H1 (cell line): Measurements from ENCODE around the gene ANO2. TPM values are rescaled to one million over a fixed set of nuclear protein-coding genes. Genes with fewer than 3 reads are reported as not detected.

ENCODE experiments used
- CTCF ChIA-PET: fragments of 300-600 bp; sonication (Branson Sonifier 250); formaldehyde crosslinking; loops from one replicate; lab custom pipeline; 2021; ENCODE audit not compliant: partially characterized antibody; lab: Charles Lee
- POLR2A ChIA-PET: fragments of 300-600 bp; sonication (Branson Sonifier 250); formaldehyde crosslinking; loops from one replicate; lab custom pipeline; 2021; ENCODE audit warnings: inconsistent platforms; ENCODE audit not compliant: partially characterized antibody; lab: Charles Lee
- DNase-seq, 2 experiments: peaks; one replicate each; pipeline versions ENCODE4 v3.0.0 to v3.0.0-alpha.2; 2010 to 2022; ENCODE audit warnings: low spot score in 2 of 2, low read depth in 1 of 2, mixed read lengths in 1 of 2
- FAIRE-seq: peaks from 2 replicates; lab custom pipeline; 2011; peaks lifted over from hg19 to GRCh38; lab: Jason Lieb, UNC
- H2AFZ ChIP-seq: 2 replicates; pipeline ENCODE4 v1.8.1; 2012; ENCODE audit warnings: low read length, inconsistent platforms
- H2AK5ac ChIP-seq: 2 replicates; pipeline ENCODE4 v1.6.1; 2013; ENCODE audit warnings: low read depth, low read length
- H2BK120ac ChIP-seq: replicated peaks from 2 replicates; pipeline ENCODE3; 2013; ENCODE audit warnings: low read depth, low read length, inconsistent platforms
- H2BK12ac ChIP-seq: 2 replicates; pipeline ENCODE4 v1.6.1; 2013; ENCODE audit warnings: low read depth, low read length
- H2BK15ac ChIP-seq: 2 replicates; pipeline ENCODE4 v1.6.1; 2013; ENCODE audit warnings: low read length
- H2BK20ac ChIP-seq: 2 replicates; pipeline ENCODE4 v1.6.1; 2013; ENCODE audit warnings: low read length
- H2BK5ac ChIP-seq: 2 replicates; pipeline ENCODE4 v1.6.1; 2013; ENCODE audit warnings: low read depth, low read length
- H3K14ac ChIP-seq: 2 replicates; pipeline ENCODE4 v1.6.1; 2013; ENCODE audit warnings: inconsistent platforms; ENCODE audit not compliant: insufficient read length
- H3K18ac ChIP-seq: 2 replicates; pipeline ENCODE4 v1.6.1; 2013; ENCODE audit warnings: low read length; ENCODE audit errors: extremely low read depth
- H3K23ac ChIP-seq: 2 replicates; pipeline ENCODE4 v1.6.1; 2013; ENCODE audit warnings: inconsistent platforms; ENCODE audit not compliant: insufficient read length
- H3K23me2 ChIP-seq: 2 replicates; pipeline ENCODE4 v1.6.1; 2013; ENCODE audit warnings: low read depth, low read length
- H3K27ac ChIP-seq: 2 replicates; pipeline ENCODE4 v1.6.1; 2011; ENCODE audit warnings: low read depth, low read length, inconsistent platforms
- H3K27me3 ChIP-seq, 4 experiments: replicated peaks in 1 of 4; 1 replicate in 1 of 4; 2 replicates in 3 of 4; pipeline versions ENCODE4 v1.6.1 to v1.8.1; 2011 to 2013; ENCODE audit warnings: low read length in 3 of 4, mild to moderate bottlenecking in 3 of 4, inconsistent platforms in 2 of 4, mixed read lengths in 2 of 4, moderate library complexity in 1 of 4; ENCODE audit not compliant: control insufficient read depth in 3 of 4, insufficient read depth in 3 of 4; ENCODE audit errors: extremely low read depth in 1 of 4
- H3K36me3 ChIP-seq, 4 experiments: 2 replicates each; pipeline versions ENCODE4 v1.6.1 to v1.8.1; 2011 to 2013; ENCODE audit warnings: mild to moderate bottlenecking in 4 of 4, low read length in 3 of 4, moderate library complexity in 2 of 4, control low read depth in 1 of 4, inconsistent platforms in 1 of 4; ENCODE audit not compliant: insufficient read depth in 4 of 4, control insufficient read depth in 2 of 4
- H3K4ac ChIP-seq: replicated peaks from 2 replicates; pipeline ENCODE3; 2013; ENCODE audit warnings: low read length, low read depth, mixed read lengths, inconsistent platforms; ENCODE audit not compliant: insufficient read length
- H3K4me1 ChIP-seq, 4 experiments: replicated peaks in 1 of 4; 1 replicate in 1 of 4; 2 replicates in 3 of 4; pipeline versions ENCODE4 v1.6.1 to v1.8.1; 2011 to 2013; ENCODE audit warnings: low read length in 3 of 4, inconsistent platforms in 2 of 4, mixed read lengths in 1 of 4; ENCODE audit not compliant: insufficient read depth in 4 of 4, control insufficient read depth in 3 of 4
- H3K4me2 ChIP-seq, 2 experiments: 2 replicates each; pipeline versions ENCODE4 v1.6.1 to v1.8.1; 2011 to 2013; ENCODE audit warnings: low read depth in 2 of 2, low read length in 2 of 2, control low read depth in 1 of 2, inconsistent platforms in 1 of 2, mild to moderate bottlenecking in 1 of 2; ENCODE audit not compliant: insufficient read depth in 1 of 2
- H3K4me3 ChIP-seq, 4 experiments: fragments of 200-600, 300-600 bp in 1 of 4; sonication (generic), shearing (Covaris generic), sonication (Bioruptor Twin) in 1 of 4; 2 replicates each; pipeline versions ENCODE4 v1.5.1 to v1.8.1; 2011 to 2016; ENCODE audit warnings: low read length in 4 of 4, low read depth in 3 of 4, control low read depth in 2 of 4, inconsistent platforms in 2 of 4, mild to moderate bottlenecking in 2 of 4, mixed read lengths in 1 of 4, moderate library complexity in 1 of 4; ENCODE audit not compliant: insufficient read depth in 2 of 4; ENCODE audit errors: extremely low read depth in 1 of 4
- H3K56ac ChIP-seq: replicated peaks from 2 replicates; pipeline ENCODE3; 2013; ENCODE audit warnings: low read depth, mild to moderate bottlenecking, mixed read lengths, low read length, inconsistent platforms; ENCODE audit not compliant: insufficient read length
- H3K79me1 ChIP-seq: 2 replicates; pipeline ENCODE4 v1.6.1; 2013; ENCODE audit warnings: low read depth, low read length, control low read depth
- H3K79me2 ChIP-seq, 2 experiments: 2 replicates each; pipeline versions ENCODE4 v1.6.1 to v1.8.1; 2012 to 2013; ENCODE audit warnings: low read length in 2 of 2, mild to moderate bottlenecking in 2 of 2, inconsistent platforms in 1 of 2; ENCODE audit not compliant: insufficient read depth in 2 of 2, control insufficient read depth in 1 of 2
- H3K9ac ChIP-seq, 4 experiments: replicated peaks in 1 of 4; 1 replicate in 1 of 4; 2 replicates in 3 of 4; pipeline versions ENCODE4 v1.6.1 to v1.8.1; 2011 to 2013; ENCODE audit warnings: low read depth in 3 of 4, low read length in 3 of 4, control low read depth in 2 of 4, mild to moderate bottlenecking in 2 of 4, moderate library complexity in 2 of 4, inconsistent platforms in 1 of 4; ENCODE audit errors: extremely low read depth in 1 of 4
- H3K9me3 ChIP-seq, 2 experiments: 2 replicates each; pipeline versions ENCODE4 v1.6.1 to v1.8.1; 2012 to 2013; ENCODE audit warnings: mild to moderate bottlenecking in 2 of 2, moderate library complexity in 2 of 2, control low read depth in 1 of 2, inconsistent platforms in 1 of 2, low read depth in 1 of 2, low read length in 1 of 2, mixed read lengths in 1 of 2; ENCODE audit not compliant: insufficient read depth in 2 of 2
- H4K20me1 ChIP-seq, 2 experiments: replicated peaks in 1 of 2; 2 replicates each; pipeline versions ENCODE3 to v1.8.1; 2011 to 2013; ENCODE audit warnings: inconsistent platforms in 2 of 2, low read length in 2 of 2, mild to moderate bottlenecking in 1 of 2; ENCODE audit not compliant: insufficient read depth in 2 of 2, control insufficient read depth in 1 of 2
- H4K5ac ChIP-seq: 2 replicates; pipeline ENCODE4 v1.6.1; 2013; ENCODE audit warnings: low read length, low read depth, mixed read lengths, inconsistent platforms; ENCODE audit not compliant: insufficient read length
- H4K8ac ChIP-seq: 2 replicates; pipeline ENCODE4 v1.8.0; 2013; ENCODE audit warnings: mild to moderate bottlenecking, moderate library complexity, low read length, inconsistent platforms; ENCODE audit not compliant: insufficient read depth; ENCODE audit errors: extremely low read depth
- H4K91ac ChIP-seq: replicated peaks from 2 replicates; pipeline ENCODE3; 2013; ENCODE audit warnings: low read length, mixed read lengths, inconsistent platforms; ENCODE audit not compliant: insufficient read length
- MAX ChIP-seq: IDR thresholded peaks from 2 replicates; pipeline ENCODE4 v1.6.1; 2012; ENCODE audit warnings: inconsistent platforms
- WGBS, 2 experiments: shearing (Covaris generic) in 1 of 2; methylation state at CpG; one replicate each; pipeline versions ENCODE4 v1.1.6 to v1.1.7; 2013 to 2015; ENCODE audit warnings: low lambda C conversion rate in 2 of 2, mixed read lengths in 2 of 2, inconsistent platforms in 1 of 2, low coverage in 1 of 2, missing lambda C conversion rate in 1 of 2; ENCODE audit not compliant: insufficient replicate concordance in 2 of 2, insufficient coverage in 1 of 2, insufficient read length in 1 of 2; ENCODE audit errors: extremely low coverage in 1 of 2, missing lambda C conversion rate in 1 of 2; 5-methylcytosine and 5-hydroxymethylcytosine counted together
- polyA plus RNA-seq, 7 experiments: library from polyadenylated mRNA; depleted of rRNA in 3 of 7; stranded (reverse) in 5 of 7; unstranded in 2 of 7; fragments of >200 nt in 5 of 7; fragments of 200-250 nt in 2 of 7; gene quantifications; 1 replicate in 5 of 7; 2 replicates in 1 of 7; 4 replicates in 1 of 7; pipeline versions ENCODE4 v1.2.1 to v1.2.3, GENCODE V29; 2011 to 2013; ENCODE audit warnings: missing spikeins in 2 of 7, mixed read lengths in 2 of 7
- total RNA-seq: library from RNA; stranded (reverse); fragmentation: NEBNext Ultra II Directional; extraction: Animal tissue kit (Norgen Biotek cat#: 25700); gene quantifications from 2 replicates; pipeline ENCODE4 v1.2.1, GENCODE V29; 2021

Gene ANO2
- total and polyA plus RNA-seq, 2 of the 8 experiments (the other 6 are each of a cell fraction or from before 2014, with no cell fraction given): 1.9 to 5.5 TPM

- CTCF ChIA-PET: interaction anchor here (0.7 to 1.5 kb wide), 3 partner anchors 10 to 1047 kb away, joined by 4 to 7 read pairs (median 4); no protein-coding TSS in a partner anchor
- POLR2A ChIA-PET: no interaction called here
- TF ChIP-seq MAX: no peak
These were observed 260.1 kb downstream of the ANO2 start for GRCh38 chr12:5684989-5685388.

More at GRCh38 chr12:5684989-5685388, 260.1 kb downstream of the ANO2 start:
- no peaks in the 10 kb centered on the region for H3K27me3 ChIP-seq
- H3K36me3 ChIP-seq: no peaks in the 10 kb centered on the region
- H4K20me1 ChIP-seq: no peaks in the 10 kb centered on the region
- no peak overlapping the region for H4K91ac ChIP-seq
- no peak overlapping the region for H3K4me3 ChIP-seq
- no peak overlapping the region for H2BK5ac ChIP-seq
- no peak overlapping the region for H4K8ac ChIP-seq
- H2AK5ac ChIP-seq: no peak overlapping the region
- no peaks in the 10 kb centered on the region for H3K23me2 ChIP-seq
- H2BK12ac ChIP-seq: no peak overlapping the region
- no peak overlapping the region for H2BK15ac ChIP-seq
- no peak overlapping the region for H2AFZ ChIP-seq
- H3K79me2 ChIP-seq: no peaks in the 10 kb centered on the region
- no peak overlapping the region for H3K14ac ChIP-seq
- no peaks in the 10 kb centered on the region for H3K4me1 ChIP-seq
- no peak overlapping the region for H3K9ac ChIP-seq
- no peaks in the 10 kb centered on the region for H3K9me3 ChIP-seq
- H3K4ac ChIP-seq: no peak overlapping the region
- FAIRE-seq (no peak), DNase-seq (peak in 1 of 2 experiments; percentile 14)
- H2BK120ac ChIP-seq: no peak overlapping the region
- H3K79me1 ChIP-seq: no peaks in the 10 kb centered on the region
- H3K56ac ChIP-seq: no peak overlapping the region
- WGBS, 2 experiments: 76% methylated on average over 2 of the region's 2 CpGs; no CpG with 5 or more reads in 1 of the 2 experiments
- H4K5ac ChIP-seq: no peak overlapping the region
- no peak overlapping the region for H3K4me2 ChIP-seq
- no peak overlapping the region for H3K18ac ChIP-seq
- no peak overlapping the region for H3K23ac ChIP-seq
- no peak overlapping the region for H3K27ac ChIP-seq
- H2BK20ac ChIP-seq: no peak overlapping the region
